Measurements from ENCODE around the gene SIK3. TPM values are rescaled to one million over a fixed set of nuclear protein-coding genes. Genes with fewer than 3 reads are reported as not detected.

The SIK3 gene
- total and polyA plus RNA-seq, 8 donors, result 11.1 to 27.3 (median 24.0) TPM

- Histone ChIP-seq H3K4me3 (no peak overlapping the region), H3K27ac (no peak overlapping the region)
- FAIRE-seq, result no peak
Observed at GRCh38 chr11:117044287-117045035, 53.8 kb downstream of the SIK3 start.

DNA sequence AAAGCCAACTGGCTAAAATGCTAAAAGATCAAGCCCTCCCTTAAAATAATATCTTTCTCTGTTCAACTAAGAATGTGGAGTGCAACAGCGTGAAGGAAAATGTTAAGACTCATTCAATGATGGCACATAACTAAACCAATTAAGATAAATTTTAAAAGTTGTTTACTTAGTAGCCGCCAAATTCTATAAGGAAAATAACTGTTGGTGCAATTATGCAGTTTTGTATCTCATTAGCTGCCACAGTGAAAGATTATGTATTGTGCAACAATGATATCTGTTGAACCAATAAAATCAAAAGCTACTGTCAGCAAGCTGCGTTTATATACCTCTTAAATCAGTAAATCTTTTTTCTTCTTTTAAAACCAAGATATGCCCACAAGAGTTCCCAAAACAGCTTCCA lies 55.5 kb downstream of the SIK3 start:
- no peak for ATAC-seq
- Histone ChIP-seq H3K4me1 (peaks cover 0 to 31% (median 25%) of the 10 kb centered on the region in 3 donors), H3K9me3 (no peaks in the 10 kb centered on the region), H3K36me3 (no peaks in the 10 kb centered on the region), H3K27me3 (no peaks in the 10 kb centered on the region), H3K27ac (no peak overlapping the region), H3K4me3 (no peak overlapping the region)
- no peak for DNase-seq
- no peak for FAIRE-seq
- intact Hi-C loops (cut with DNase I), result no loop called here
- 66 to 68% methylated on average over 3 of the region's 3 CpGs for WGBS, 2 donors
- TF ChIP-seq, protein P1, sequence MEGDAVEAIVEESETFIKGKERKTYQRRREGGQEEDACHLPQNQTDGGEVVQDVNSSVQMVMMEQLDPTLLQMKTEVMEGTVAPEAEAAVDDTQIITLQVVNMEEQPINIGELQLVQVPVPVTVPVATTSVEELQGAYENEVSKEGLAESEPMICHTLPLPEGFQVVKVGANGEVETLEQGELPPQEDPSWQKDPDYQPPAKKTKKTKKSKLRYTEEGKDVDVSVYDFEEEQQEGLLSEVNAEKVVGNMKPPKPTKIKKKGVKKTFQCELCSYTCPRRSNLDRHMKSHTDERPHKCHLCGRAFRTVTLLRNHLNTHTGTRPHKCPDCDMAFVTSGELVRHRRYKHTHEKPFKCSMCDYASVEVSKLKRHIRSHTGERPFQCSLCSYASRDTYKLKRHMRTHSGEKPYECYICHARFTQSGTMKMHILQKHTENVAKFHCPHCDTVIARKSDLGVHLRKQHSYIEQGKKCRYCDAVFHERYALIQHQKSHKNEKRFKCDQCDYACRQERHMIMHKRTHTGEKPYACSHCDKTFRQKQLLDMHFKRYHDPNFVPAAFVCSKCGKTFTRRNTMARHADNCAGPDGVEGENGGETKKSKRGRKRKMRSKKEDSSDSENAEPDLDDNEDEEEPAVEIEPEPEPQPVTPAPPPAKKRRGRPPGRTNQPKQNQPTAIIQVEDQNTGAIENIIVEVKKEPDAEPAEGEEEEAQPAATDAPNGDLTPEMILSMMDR (IDR thresholded peaks at IDR 0.05), result no peak

More at GRCh38 chr11:117044287-117045035, 53.8 kb downstream of the SIK3 start:
- peaks cover 0 to 26% (median 20%) of the 10 kb centered on the region in 3 donors for H3K4me1 ChIP-seq
- no peaks in the 10 kb centered on the region for H3K36me3 ChIP-seq
- intact Hi-C loops (cut with DNase I), result no loop called here
- H3K27me3 ChIP-seq, result no peaks in the 10 kb centered on the region
- ATAC-seq (peak in 1 of 4 donors; percentile 19), DNase-seq (no peak)
- TF ChIP-seq, protein P1 (IDR thresholded peaks at IDR 0.05), result no peak
- WGBS, 2 donors, result 82 to 84% methylated on average over 7 of the region's 7 CpGs
- no peaks in the 10 kb centered on the region for H3K9me3 ChIP-seq

GRCh38 chr11:117039900-117040299 lies 58.3 kb downstream of the SIK3 start:
- ATAC-seq (peak in 1 of 4 donors; percentile 24), DNase-seq (no peak), FAIRE-seq (no peak)
- H3K36me3 ChIP-seq, result no peaks in the 10 kb centered on the region
- 90 to 93% methylated on average over 1 of the region's 1 CpG for WGBS, 2 donors
- no peak overlapping the region for H3K4me3 ChIP-seq
- H3K9me3 ChIP-seq, result no peaks in the 10 kb centered on the region
- no peak overlapping the region for H3K27ac ChIP-seq
- H3K27me3 ChIP-seq, result no peaks in the 10 kb centered on the region
- TF ChIP-seq, protein P1 (IDR thresholded peaks at IDR 0.05), result no peak
- intact Hi-C loops (cut with DNase I), result no loop called here
- peaks cover 0 to 31% (median 28%) of the 10 kb centered on the region in 3 donors for H3K4me1 ChIP-seq

DNA sequence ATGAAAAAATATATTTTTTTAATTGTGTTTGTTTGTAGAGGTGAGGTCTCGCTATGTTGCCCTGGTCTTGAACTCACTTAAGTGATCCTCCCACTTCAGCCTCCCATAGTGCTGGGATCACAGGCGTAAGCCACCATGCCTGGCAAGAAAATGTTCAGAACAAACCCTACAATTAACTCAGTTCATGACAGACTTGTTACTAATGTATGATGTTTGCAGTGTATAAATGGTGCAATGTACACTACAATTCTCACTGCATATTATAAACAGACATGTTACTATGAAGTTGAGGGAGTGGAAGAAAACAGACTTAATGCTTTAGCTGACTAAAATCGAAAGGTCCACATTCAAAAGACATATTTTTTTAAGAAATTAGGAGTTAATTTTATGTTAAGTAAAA lies 59.0 kb downstream of the SIK3 start:
- peaks cover 0 to 26% (median 22%) of the 10 kb centered on the region in 3 donors for H3K4me1 ChIP-seq
- 92 to 94% methylated on average over 3 of the region's 3 CpGs for WGBS, 2 donors
- ATAC-seq, result no peak
- no peaks in the 10 kb centered on the region for H3K36me3 ChIP-seq
- H3K4me3 ChIP-seq, result no peak overlapping the region
- DNase-seq, result no peak
- intact Hi-C loops (cut with DNase I), result no loop called here
- no peaks in the 10 kb centered on the region for H3K27me3 ChIP-seq
- TF ChIP-seq, protein P1 (IDR thresholded peaks at IDR 0.05), result no peak
- H3K9me3 ChIP-seq, result no peaks in the 10 kb centered on the region
- no peak overlapping the region for H3K27ac ChIP-seq
- no peak for FAIRE-seq

DNA sequence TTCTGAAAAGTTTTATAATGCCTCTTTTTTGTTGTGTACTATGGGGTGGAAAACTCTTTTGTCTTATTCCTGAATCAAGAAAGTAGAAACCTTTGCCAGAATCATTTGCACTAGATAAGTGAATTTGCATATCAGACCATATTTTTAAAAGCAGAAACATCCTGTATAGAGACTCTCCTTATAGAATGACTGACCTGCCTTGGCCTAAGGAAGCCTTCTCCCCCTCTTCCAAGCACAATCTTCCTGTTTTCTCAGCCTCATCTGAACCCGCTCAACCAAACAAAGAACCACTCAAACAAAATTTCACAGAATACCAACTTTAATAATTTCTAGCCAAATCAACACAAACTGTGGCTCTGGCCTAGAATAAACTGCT lies 60.3 kb downstream of the SIK3 start:
- ATAC-seq (no peak), FAIRE-seq (no peak), DNase-seq (no peak)
- Histone ChIP-seq H3K27ac (peak overlapping the region in 1 of 4 donors; percentile 30), H3K4me1 (peaks cover 0 to 22% (median 16%) of the 10 kb centered on the region in 3 donors), H3K4me3 (no peak overlapping the region), H3K36me3 (no peaks in the 10 kb centered on the region), H3K9me3 (no peaks in the 10 kb centered on the region), H3K27me3 (no peaks in the 10 kb centered on the region)
- intact Hi-C loops (cut with DNase I), result no loop called here
- TF ChIP-seq, protein P1 (IDR thresholded peaks at IDR 0.05), result no peak
- 93 to 96% methylated on average over 1 of the region's 1 CpG for WGBS, 2 donors
